Measurements from ENCODE around the gene ZNF385D.
"Not testable (repeated sequence)": the region's sequence is repeated elsewhere in the genome, so short reads cannot be mapped to it uniquely, and the experiment has no call there.

ZNF385D gene

DNA sequence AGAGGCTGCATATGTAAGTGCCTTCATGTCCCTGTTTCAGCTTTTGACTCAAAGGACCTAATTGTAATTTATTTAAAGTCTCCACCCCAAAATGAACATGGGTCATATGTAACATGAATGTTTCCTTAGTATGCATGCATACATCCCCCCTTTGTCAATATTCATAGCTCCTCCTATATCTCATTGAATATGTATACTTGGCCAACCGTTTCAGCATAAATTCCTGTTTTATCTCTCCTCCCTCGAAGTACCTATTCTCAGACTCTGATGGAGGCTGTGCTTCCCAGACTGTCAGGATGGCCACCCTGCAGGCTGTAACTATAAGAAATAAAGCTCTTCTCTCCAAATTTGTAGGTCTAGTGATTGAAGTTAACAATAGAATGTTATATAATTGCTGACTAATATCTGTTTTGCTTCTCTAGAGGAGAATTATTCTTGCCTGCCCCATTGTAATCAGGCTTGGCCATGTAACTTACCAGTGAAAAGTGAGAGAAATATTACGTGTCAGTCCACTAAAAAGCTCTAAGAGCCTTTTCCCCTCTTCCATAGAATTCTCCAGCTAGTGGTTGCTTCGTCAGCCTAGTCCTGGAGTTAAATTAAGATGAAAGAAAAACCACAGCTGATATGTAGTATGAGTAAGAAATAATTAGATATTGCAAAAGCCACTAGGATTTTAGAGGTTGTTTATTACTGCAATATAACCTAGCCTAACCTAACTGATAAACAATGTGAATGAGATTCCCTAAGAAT, 245.1 kb downstream of the ZNF385D start:
- no peak for DNase-seq

- DNase-seq = no peak
Observed at GRCh38 chr3:21502656-21503055, 248.4 kb downstream of the ZNF385D start.

GRCh38 chr3:21500834-21501233, 250.2 kb downstream of the ZNF385D start:
- DNase-seq = no peak

GRCh38 chr3:21490671-21491070, 260.3 kb downstream of the ZNF385D start:
- not testable (repeated sequence) for DNase-seq

DNA sequence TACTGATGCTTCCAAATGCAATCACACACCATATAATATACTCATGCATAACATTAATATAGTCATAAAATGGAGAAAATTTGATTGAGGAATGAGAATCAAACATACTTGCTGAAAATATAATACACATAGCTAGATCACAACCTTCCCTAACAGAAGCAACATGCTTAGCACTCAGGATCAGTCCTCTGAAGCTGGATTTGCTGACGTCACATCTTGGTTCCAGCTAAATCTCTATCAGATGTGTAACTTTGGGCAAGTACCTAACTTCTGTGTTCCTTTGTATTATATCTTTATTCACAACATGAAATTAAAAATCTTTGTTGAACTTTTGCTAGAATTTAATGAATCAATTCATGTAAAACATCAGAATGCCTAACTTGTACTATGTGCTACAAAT, 263.5 kb downstream of the ZNF385D start:
- DNase-seq = no peak

DNA sequence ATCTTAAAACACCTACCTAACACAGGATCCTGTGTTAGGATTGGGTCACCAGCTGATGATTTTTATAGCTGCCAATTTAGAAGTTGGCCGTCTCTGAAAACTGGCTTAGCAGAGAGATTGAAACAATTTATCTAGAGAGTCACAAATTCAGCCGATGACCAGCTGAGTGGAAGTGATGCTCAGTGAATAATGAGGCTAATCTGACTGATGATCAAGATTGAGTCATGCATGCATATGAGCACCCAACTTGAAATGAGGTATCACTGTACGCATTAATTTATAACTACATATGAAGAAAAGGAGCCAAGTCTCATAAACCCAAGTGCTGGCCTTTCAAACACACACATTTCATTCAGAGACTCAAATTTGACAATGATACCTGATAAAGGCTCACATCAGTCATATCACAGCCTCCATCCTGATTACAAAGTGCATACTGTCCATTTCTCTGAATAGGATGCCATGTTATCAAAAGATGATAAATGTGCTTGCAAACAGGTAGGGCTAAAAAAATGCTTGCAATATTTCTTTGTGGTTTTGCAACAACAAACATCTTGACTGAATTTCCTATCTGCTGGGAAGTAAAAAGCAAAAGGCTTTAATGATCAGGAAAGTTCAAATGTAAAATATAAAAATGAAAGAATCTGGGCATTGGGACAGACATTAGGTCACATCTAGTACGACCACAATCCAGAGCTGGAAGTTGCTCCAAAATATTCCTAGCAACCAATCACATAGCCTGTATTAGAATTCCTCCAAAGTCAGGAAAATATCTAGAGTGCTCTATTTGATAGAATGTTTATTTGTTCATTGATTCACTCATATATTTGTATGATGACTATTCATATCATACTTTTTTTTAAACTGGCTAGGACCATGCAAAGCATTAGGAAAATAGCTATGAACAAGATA, 264.7 kb downstream of the ZNF385D start:
- not testable (repeated sequence) for DNase-seq

GRCh38 chr3:21484828-21485144, 266.2 kb downstream of the ZNF385D start:
- DNase-seq = no peak

DNA sequence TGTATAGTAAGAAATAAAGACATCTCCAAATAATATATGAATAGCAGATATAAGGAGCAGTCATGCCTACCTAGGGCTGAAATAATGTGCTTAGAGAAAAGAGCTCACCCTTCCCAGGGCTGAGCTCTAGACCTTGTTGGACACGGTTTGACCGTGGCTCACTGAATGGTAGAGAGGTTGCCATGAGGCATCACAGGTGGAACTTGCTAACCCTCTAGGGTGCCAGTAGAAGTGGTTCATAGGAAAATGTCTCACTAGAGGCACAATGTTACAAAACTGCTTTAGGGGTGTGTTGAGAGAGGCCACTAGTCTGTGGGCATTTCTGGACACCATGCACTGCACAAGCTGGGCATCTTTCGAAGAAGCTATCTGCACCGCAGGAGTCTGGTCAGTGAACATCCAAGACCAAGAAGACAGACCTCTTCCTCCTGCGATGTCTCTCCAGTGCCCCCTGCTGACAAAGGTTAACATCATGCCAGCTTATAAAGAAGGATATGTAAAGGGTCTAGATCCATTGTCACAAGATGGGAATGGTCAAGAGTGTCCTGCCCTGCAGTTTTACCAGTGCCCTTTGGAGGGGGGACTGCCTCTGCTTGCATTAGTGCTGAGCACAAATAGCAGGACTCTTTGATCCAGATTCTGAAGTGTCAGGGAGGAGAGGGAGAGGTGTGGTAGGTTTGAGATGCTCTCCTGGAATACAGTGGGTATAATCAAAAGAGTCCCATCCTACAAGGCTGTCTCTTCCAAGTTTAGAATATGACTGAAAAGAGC, 266.8 kb downstream of the ZNF385D start:
- DNase-seq = no peak

GRCh38 chr3:21481991-21482390, 269.0 kb downstream of the ZNF385D start:
- no peak for DNase-seq

DNA sequence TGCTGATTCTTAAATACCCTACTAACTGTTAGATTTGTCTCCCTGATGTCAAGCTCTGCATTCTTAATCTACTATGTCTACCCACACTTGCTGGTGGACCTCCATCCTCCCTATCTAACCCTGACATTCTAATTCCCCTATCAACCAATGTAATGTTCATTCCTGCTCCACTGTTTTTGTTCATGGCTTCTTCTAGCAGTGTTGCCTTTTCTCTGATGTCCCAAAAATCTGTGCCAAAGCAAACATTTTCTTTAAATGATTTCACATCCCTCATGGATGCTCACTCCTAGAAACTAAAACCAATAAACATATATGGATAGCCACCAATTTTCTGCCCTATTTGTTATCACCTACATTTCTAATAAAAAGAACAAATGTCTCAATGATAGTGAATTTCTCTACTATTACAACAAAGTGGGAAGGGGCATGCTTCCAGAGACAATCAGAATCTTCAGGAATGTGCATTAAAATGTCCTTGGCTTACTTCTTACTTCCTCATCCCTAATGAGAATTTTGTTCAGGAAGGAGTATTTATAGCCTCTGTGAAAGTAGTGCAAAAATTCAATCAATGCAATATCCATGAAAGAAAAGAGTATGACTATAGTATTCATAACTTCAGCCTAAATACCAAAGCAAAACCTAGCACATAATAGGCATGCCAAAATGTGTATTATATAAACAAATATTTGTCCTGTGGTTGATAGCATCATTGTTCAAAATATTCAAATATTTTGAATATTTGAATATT, 273.3 kb downstream of the ZNF385D start:
- DNase-seq = no peak

DNA sequence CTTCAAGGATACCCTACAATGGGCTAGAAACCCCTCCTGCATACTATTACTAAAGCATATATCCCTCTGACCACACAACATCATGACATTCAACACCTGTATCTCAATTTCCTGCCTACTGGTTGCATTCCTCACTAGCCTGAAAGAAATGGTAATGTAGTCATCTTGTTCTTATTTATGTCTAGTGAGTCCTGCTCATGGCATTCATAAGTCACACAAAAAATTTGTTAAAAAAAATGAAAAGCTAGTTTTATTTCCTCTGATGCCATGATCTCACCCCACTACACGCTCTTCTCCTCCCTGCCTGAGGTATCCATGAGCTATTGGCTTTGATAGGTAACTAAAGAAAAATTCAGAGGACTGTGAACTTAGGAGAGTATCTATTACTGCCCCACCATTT, 284.5 kb downstream of the ZNF385D start:
- no peak for DNase-seq

- DNase-seq = no peak
Observed at GRCh38 chr3:21464746-21465145, 286.3 kb downstream of the ZNF385D start.

DNA sequence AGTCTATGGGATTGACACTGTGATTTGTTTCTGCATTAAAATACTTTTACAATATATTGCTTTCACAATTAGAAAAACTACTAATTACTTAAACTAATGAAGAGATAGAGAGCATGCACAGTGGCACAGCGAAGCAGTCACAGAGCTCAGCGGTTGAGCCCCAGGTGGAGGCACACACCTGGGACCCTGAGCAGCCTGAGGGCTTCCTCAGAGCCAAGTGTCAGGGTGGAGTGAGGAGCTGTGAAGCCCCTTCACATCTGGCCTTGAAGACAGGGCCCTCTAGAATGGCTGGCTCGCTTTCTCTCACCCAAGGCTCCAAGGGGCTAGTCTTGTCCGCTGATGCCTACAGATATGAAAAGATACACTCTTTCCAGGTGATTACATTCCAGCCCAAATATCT, 287.7 kb downstream of the ZNF385D start:
- DNase-seq = no peak

- DNase-seq = no peak
Observed at GRCh38 chr3:21462141-21462540, 288.9 kb downstream of the ZNF385D start.

- no peak for DNase-seq
Observed at GRCh38 chr3:21457084-21457483, 293.9 kb downstream of the ZNF385D start.

- no peak for DNase-seq
Observed at GRCh38 chr3:21449738-21450137, 301.3 kb downstream of the ZNF385D start.

DNA sequence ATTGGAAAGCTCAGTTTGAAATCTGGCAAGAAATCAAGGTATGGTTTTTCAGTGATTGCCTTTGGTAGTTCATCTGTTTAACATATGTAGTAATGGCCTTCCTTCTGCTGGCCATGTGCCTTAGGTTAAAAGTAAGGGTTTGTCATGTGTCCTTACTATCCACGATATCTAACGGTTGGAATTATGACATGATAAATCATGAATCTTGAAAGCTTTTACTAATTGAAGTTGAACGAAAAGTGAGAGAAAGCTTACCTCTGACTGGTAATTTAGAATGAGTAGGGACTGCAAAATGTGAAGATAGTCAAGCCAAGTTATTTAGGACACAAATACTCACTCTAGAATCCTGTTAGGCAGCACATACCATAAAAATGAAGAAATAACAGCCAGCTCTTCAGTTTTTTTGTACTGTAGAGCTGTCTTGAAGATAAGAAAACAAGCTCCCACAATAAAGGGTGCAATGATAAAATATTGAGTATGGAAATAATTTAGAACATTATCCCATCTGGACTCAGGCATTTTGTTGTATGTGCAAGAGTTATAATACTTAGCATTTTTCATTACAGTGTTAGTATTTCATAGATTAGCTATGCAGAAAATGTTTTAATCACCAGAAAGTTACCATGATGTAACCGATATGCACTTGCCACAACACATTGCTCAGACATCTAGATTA, 303.4 kb downstream of the ZNF385D start:
- DNase-seq = no peak

GRCh38 chr3:21446945-21447475, 304.0 kb downstream of the ZNF385D start:
- DNase-seq = no peak

DNA sequence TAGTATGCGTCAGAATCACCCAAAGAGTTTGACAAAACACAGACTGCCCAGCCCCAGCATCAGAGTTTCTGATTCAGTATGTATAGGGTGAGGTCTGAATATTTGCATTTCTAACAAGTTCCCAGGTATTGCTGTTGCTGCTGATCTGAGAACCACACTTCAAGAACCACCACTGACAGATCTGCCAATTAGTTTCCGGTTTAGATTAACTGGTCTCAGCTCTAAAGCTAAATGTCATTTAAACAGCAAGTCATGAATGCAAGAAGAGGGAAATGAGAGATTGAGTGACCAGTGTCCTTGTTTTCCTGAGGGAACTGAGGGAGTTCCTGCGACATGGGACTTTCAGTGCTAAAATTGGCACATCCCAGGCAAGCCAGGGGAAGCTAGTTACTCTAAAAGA, 305.0 kb downstream of the ZNF385D start:
- no peak for DNase-seq

DNA sequence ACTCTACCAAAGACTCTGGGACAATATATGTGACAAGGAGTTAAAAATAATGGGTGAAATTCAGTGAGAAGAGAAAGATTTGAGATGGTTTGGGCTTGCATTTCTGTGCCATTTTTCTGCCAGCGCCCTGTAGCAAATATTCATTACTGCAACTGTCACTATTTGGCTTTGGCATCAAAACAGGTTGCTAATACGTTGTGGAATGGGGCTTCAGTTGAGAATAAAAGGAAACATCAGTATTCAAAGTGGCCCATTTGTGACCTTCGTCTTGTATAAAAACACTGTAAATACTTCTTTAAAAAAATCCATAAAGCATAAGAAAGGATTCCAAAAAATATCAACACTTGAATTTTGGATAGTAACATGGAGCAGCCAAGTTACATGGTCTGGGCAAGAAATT, 309.2 kb downstream of the ZNF385D start:
- no peak for DNase-seq

- no peak for DNase-seq
Observed at GRCh38 chr3:21436835-21437234, 314.2 kb downstream of the ZNF385D start.

DNA sequence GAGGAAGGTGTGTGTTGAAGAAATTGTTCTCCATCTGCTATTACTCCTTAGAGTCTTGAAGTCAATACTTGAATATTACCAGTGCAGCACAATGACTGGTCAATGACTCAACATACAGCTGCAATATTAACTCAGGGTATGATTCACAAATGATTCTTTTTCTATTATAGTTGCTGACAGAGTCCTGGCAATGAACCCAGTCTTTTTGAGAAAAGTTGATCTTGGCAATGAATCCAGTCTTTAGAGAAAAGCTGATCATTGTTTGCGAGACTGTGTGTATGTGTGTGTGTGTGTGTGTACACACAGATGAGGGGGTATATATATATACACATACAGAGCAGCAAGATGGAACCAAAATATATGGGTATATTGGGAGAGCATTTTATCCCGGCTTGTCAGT, 315.1 kb downstream of the ZNF385D start:
- DNase-seq = no peak

Measured in activated effector memory CD4-positive, alpha-beta T cell treated with anti-CD3 and anti-CD28 coated beads, Interleukin-2, amount 50 U/mL, for 16 hours (primary cell).